NCI-H1694 (cell line): ENCODE measurements around the gene RABGAP1L.
A peak's percentile ranks its signal among the peaks of the same experiment; 100 is the strongest.
"Not testable (repeated sequence)": the region's sequence is repeated elsewhere in the genome, so short reads cannot be mapped to it uniquely, and the experiment has no call there.

ENCODE experiments used
- DNase-seq: peaks from one replicate; lab custom pipeline; 2025; lab: John Stamatoyannopoulos, UW

The RABGAP1L gene

DNA sequence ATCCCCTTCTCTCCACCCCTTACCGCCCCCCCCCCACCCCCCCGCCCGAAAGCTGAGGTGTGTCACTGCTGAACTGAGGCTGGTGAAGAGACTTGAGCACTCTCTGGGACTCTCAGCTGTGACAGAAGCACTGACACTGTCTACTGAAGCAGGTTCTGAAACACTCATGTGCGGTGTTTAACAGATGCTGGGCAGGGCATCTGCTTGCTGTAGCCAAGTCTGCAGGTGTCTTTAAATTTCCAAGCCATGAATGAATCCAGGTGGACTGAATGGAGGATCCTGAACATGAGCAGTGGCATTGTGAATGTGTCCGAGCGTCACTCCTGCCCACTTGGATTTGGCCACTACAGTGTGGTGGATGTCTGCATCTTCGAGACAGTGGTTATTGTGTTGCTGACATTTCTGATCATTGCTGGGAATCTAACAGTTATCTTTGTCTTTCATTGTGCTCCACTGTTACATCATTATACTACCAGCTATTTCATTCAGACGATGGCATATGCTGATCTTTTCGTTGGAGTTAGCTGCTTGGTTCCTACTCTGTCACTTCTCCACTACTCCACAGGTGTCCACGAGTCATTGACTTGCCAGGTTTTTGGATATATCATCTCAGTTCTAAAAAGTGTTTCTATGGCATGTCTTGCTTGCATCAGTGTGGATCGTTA is 288.7 kb downstream of the RABGAP1L start, which contains the start of gene GPR52:
Gene GPR52, plus strand, starts transcription at position 99 of the 665 bp plus-strand sequence. Its CDS starts 148 bp downstream, at position 247.
- DNase-seq, result no peak

GRCh38 chr1:174448531-174448883 is 289.2 kb downstream of the RABGAP1L start:
- DNase-seq, result no peak

GRCh38 chr1:174448974-174449373 is 289.7 kb downstream of the RABGAP1L start:
- no peak for DNase-seq

- no peak for DNase-seq
Measured at GRCh38 chr1:174451408-174451807, 292.1 kb downstream of the RABGAP1L start.

- DNase-seq, result no peak
Measured at GRCh38 chr1:174465855-174466254, 306.5 kb downstream of the RABGAP1L start.

- DNase-seq, result no peak
Measured at GRCh38 chr1:174466607-174467006, 307.3 kb downstream of the RABGAP1L start.

DNA sequence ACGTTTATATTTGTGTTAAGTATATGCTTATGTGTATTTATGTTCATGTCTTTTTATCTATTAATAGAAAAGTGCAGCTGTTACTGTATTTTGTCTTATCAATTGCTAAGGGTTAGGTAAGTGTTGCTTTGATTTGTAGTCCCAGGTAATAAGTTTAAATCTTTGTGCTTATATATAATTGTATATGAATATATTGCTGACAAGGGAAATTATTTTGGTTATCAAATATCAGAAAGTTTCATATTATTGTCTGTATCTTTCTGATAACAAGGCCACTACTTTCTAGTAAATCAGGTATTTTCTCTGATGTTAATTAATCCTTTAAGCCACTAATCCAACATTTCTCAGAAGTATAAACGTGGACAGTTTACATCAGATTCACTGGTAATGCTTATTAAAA is 309.7 kb downstream of the RABGAP1L start:
- DNase-seq, result no peak

- DNase-seq, result no peak
Measured at GRCh38 chr1:174469687-174470086, 310.4 kb downstream of the RABGAP1L start.

- no peak for DNase-seq
Measured at GRCh38 chr1:174479281-174479680, 320.0 kb downstream of the RABGAP1L start.

GRCh38 chr1:174480324-174480723 is 321.0 kb downstream of the RABGAP1L start:
- DNase-seq, result no peak

- peak; percentile 72 for DNase-seq
Measured at GRCh38 chr1:174491606-174492005, 332.3 kb downstream of the RABGAP1L start.

DNA sequence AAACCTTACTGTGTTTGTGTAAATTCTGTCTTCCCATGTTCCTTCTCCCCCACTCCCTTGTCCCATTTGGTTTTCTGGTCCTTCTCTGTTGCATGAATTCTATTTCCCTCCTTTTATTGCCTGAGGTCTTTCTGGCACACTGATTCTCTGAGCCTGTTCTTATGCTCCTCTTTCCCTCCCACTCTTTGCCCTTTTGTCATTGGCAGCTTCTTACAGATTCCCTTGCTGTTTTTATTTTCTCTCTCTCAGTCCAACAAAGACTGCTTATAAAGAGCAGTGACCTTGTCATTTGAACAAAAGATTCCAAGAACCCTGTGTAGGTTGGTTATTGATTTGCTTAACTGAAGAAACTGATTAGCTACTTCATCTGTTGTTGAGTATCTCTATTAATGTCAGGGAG is 338.2 kb downstream of the RABGAP1L start:
- no peak for DNase-seq

GRCh38 chr1:174516755-174517154 is 357.4 kb downstream of the RABGAP1L start:
- DNase-seq, result not testable (repeated sequence)

DNA sequence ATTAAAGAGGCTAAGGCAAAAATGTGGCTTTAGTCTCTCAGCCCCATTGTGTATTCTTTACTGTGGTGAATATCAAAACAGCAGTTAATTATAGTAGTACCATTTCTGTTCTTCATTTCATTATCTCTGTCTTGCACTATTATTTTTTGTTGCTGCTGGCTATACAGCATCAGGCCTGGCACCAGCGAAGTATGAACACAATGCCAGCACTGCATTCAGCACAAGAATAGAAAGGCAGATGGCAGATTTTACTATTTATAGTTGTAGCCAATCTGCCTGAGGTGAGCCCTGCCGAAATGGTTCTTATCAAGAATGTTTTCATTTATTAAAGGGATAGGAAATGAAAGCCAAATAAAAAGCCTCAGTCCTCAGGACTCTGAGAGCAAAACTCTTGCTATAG is 360.5 kb downstream of the RABGAP1L start:
- peak; percentile 82 for DNase-seq

GRCh38 chr1:174531751-174532150 is 372.4 kb downstream of the RABGAP1L start:
- no peak for DNase-seq

GRCh38 chr1:174534789-174535188 is 375.5 kb downstream of the RABGAP1L start:
- DNase-seq, result no peak

- DNase-seq, result no peak
Measured at GRCh38 chr1:174535207-174535606, 375.9 kb downstream of the RABGAP1L start.

DNA sequence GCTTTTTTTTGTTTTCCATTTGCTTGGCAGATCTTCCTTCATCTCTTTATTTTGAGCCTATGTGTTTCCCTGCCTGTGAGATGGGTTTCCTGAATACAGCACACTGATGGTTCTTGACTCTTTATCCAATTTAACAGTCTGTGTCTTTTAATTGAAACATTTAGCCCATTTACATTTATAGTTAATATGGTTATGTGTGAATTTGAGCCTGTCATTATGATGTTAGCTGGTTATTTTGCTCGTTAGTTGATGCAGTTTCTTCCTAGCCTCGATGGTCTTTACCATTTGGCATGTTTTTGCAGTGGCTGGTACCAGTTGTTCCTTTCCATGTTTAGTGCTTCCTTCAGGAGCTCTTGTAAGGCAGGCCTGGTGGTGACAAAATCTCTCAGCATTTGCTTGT is 384.1 kb downstream of the RABGAP1L start:
- DNase-seq, result not testable (repeated sequence)

GRCh38 chr1:174550296-174550695 is 391.0 kb downstream of the RABGAP1L start:
- DNase-seq, result no peak

GRCh38 chr1:174556392-174556791 is 397.1 kb downstream of the RABGAP1L start:
- DNase-seq, result no peak

DNA sequence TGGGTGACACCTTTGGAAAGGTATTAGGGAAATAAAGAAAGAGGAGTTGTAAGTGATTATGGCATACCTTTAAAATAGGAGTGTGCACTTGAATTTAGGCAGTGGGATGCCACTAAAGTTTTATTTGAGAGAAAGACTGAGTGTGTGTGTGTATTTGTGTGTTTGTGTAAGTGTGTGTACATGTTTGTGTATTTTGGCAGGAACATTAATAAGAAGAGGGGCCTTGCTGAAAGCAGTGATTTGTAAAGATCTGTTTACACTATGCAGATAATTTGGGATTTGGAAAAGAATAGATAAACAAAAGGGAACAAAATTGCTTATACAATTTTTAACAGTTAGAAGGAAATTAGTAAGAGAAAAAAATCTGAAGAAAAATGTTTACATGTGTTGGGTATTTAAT is 409.2 kb downstream of the RABGAP1L start:
- no peak for DNase-seq

- DNase-seq, result no peak
Measured at GRCh38 chr1:174569240-174569639, 409.9 kb downstream of the RABGAP1L start.

DNA sequence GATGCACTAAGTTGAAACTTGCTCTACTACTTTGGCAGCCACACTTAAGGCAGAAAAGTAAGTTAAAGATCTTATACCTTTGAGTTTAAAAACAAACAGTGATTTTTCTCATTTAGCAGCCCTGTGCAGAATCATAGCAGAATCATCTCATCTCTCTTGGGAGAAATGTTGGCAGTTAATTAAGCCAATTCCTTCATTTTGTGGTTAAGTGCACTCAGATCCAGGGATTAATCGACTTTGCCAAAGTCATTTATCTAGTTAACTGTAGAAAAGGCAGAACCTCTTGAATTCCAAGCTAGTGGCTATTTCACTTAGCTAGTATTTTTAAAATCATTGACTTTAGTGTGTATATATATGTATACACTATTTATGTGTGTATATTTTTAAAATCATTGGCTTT is 413.5 kb downstream of the RABGAP1L start:
- DNase-seq, result no peak

GRCh38 chr1:174576120-174576519 is 416.8 kb downstream of the RABGAP1L start:
- not testable (repeated sequence) for DNase-seq
